SH-SY5Y (cell line): Measurements from ENCODE around the gene ARFGAP3.

Source experiments
- GATA2 ChIP-seq: IDR thresholded peaks from 2 replicates; pipeline ENCODE4 v1.6.1; 2011; ENCODE audit warnings: mild to moderate bottlenecking, low read depth, low read length
- GATA3 ChIP-seq: IDR thresholded peaks from 2 replicates; pipeline ENCODE4 v1.6.1; 2011; ENCODE audit warnings: low read depth, mild to moderate bottlenecking, low read length, moderate library complexity

GRCh38 chr22:42847110-42847509 is 10.0 kb downstream of the ARFGAP3 start:
- no peak for TF ChIP-seq GATA2
- no peak for TF ChIP-seq GATA3
